ENCODE results near the gene CFB.

DNA sequence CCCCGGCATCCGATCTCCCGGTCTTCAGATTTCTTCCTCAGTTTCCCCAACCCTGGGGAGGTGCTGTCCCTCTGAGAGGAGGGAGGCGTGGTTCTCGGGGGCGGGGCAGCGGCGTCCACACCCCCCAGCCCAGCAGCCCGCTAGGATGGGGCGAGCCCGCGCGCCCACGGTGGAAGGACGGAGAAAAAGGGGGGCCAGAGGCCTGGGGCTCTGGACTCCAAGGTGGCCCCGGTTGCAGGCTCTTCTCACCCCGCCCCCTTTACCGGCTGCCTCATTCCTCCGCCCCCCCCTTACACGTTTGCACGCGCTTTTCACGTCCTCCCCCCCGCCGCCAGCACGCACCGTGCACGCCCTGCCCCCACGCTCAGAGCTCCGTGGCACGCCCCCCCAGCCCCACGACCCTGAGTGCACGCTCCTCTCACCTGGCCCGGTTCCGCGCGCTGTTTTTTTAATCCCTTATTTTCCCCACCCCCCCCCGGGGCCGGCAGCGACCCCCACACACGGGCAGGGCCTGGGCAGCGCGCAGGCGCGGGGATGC lies 44.4 kb upstream of the CFB start:
- TF ChIP-seq EP300 (IDR thresholded peaks at IDR 0.05), result no peak
- TF ChIP-seq, protein P1, sequence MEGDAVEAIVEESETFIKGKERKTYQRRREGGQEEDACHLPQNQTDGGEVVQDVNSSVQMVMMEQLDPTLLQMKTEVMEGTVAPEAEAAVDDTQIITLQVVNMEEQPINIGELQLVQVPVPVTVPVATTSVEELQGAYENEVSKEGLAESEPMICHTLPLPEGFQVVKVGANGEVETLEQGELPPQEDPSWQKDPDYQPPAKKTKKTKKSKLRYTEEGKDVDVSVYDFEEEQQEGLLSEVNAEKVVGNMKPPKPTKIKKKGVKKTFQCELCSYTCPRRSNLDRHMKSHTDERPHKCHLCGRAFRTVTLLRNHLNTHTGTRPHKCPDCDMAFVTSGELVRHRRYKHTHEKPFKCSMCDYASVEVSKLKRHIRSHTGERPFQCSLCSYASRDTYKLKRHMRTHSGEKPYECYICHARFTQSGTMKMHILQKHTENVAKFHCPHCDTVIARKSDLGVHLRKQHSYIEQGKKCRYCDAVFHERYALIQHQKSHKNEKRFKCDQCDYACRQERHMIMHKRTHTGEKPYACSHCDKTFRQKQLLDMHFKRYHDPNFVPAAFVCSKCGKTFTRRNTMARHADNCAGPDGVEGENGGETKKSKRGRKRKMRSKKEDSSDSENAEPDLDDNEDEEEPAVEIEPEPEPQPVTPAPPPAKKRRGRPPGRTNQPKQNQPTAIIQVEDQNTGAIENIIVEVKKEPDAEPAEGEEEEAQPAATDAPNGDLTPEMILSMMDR (IDR thresholded peaks at IDR 0.05), result no peak
